Measurements from ENCODE around the gene FMO1.
A peak's percentile ranks its signal among the peaks of the same experiment; 100 is the strongest.

The FMO1 gene

DNA sequence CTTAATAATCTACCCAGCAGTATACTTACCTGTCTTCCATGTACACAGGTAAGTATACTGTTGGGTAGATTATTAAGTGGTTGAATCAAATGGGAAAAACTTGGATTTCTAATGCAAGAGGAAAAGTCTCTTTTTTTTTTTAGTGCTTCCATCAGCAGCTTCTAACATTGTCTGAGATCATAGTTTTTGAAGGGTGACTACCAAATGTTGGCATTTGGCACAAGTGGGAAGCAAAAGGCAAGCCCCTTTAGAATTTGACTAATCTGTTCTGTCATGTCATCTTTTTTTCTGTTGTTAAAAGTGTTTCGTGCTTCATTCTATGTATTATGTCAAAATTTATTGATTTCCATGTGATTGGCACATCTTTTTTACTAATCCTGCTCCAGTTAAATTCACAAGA, 547 bp downstream of the FMO1 start:
- TF ChIP-seq ISL1 (CRISPR knock-in tag; IDR thresholded peaks at IDR 0.05) (no peak), ZC3H10 (CRISPR knock-in tag; IDR thresholded peaks at IDR 0.05) (no peak), ZFP30 (CRISPR knock-in tag; IDR thresholded peaks at IDR 0.05) (no peak), GLIS3 (CRISPR knock-in tag; IDR thresholded peaks at IDR 0.05) (no peak), TOX (CRISPR knock-in tag; IDR thresholded peaks at IDR 0.05; ENCODE audit: borderline replicate concordance) (no peak), CSRNP3 (CRISPR knock-in tag; IDR thresholded peaks at IDR 0.05) (no peak), BACH2 (CRISPR knock-in tag; IDR thresholded peaks at IDR 0.05; ENCODE audit: borderline replicate concordance) (no peak), TCF4 (CRISPR knock-in tag; IDR thresholded peaks at IDR 0.05; ENCODE audit: borderline replicate concordance) (no peak), PPARA (CRISPR knock-in tag; IDR thresholded peaks at IDR 0.05; ENCODE audit: borderline replicate concordance) (no peak), OSR1 (CRISPR knock-in tag; IDR thresholded peaks at IDR 0.05) (no peak), ZFP3 (CRISPR knock-in tag; IDR thresholded peaks at IDR 0.05) (no peak), ARNTL (CRISPR knock-in tag; IDR thresholded peaks at IDR 0.05; ENCODE audit: borderline replicate concordance, low read depth) (no peak), CSDC2 (CRISPR knock-in tag; IDR thresholded peaks at IDR 0.05) (no peak)
- TF ChIP-seq, protein P1, sequence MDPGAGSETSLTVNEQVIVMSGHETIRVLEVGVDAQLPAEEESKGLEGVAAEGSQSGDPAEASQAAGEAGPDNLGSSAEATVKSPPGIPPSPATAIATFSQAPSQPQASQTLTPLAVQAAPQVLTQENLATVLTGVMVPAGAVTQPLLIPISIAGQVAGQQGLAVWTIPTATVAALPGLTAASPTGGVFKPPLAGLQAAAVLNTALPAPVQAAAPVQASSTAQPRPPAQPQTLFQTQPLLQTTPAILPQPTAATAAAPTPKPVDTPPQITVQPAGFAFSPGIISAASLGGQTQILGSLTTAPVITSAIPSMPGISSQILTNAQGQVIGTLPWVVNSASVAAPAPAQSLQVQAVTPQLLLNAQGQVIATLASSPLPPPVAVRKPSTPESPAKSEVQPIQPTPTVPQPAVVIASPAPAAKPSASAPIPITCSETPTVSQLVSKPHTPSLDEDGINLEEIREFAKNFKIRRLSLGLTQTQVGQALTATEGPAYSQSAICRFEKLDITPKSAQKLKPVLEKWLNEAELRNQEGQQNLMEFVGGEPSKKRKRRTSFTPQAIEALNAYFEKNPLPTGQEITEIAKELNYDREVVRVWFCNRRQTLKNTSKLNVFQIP (CRISPR knock-in tag; IDR thresholded peaks at IDR 0.05; ENCODE audit: borderline replicate concordance, low read depth), result no peak
- TF ChIP-seq, protein P2, sequence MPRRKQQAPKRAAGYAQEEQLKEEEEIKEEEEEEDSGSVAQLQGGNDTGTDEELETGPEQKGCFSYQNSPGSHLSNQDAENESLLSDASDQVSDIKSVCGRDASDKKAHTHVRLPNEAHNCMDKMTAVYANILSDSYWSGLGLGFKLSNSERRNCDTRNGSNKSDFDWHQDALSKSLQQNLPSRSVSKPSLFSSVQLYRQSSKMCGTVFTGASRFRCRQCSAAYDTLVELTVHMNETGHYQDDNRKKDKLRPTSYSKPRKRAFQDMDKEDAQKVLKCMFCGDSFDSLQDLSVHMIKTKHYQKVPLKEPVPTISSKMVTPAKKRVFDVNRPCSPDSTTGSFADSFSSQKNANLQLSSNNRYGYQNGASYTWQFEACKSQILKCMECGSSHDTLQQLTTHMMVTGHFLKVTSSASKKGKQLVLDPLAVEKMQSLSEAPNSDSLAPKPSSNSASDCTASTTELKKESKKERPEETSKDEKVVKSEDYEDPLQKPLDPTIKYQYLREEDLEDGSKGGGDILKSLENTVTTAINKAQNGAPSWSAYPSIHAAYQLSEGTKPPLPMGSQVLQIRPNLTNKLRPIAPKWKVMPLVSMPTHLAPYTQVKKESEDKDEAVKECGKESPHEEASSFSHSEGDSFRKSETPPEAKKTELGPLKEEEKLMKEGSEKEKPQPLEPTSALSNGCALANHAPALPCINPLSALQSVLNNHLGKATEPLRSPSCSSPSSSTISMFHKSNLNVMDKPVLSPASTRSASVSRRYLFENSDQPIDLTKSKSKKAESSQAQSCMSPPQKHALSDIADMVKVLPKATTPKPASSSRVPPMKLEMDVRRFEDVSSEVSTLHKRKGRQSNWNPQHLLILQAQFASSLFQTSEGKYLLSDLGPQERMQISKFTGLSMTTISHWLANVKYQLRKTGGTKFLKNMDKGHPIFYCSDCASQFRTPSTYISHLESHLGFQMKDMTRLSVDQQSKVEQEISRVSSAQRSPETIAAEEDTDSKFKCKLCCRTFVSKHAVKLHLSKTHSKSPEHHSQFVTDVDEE (CRISPR knock-in tag; IDR thresholded peaks at IDR 0.05), result no peak
- TF ChIP-seq, protein P3, sequence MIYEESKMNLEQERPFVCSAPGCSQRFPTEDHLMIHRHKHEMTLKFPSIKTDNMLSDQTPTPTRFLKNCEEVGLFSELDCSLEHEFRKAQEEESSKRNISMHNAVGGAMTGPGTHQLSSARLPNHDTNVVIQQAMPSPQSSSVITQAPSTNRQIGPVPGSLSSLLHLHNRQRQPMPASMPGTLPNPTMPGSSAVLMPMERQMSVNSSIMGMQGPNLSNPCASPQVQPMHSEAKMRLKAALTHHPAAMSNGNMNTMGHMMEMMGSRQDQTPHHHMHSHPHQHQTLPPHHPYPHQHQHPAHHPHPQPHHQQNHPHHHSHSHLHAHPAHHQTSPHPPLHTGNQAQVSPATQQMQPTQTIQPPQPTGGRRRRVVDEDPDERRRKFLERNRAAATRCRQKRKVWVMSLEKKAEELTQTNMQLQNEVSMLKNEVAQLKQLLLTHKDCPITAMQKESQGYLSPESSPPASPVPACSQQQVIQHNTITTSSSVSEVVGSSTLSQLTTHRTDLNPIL (CRISPR knock-in tag; IDR thresholded peaks at IDR 0.05; ENCODE audit: low read depth), result no peak
- no peak for ATAC-seq

DNA sequence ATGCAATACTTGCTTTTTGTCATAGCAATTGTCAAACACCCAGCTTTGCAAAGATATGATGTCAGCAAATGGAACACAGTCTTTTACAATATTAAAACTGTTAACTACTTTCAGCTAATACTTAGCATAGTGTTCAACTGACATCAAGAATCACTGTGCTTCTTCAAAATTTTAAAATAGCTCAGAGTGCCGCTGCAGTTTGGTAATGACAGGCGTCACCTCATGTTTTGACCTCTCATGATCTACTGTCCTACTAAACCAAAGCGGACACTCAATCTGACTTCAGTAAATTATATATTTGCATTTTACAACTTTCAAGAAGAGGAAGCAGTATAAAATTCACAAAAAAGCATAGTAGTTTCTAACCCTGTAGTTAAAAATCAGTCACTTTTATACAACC, 2.0 kb downstream of the FMO1 start:
- TF ChIP-seq ZNF70 (CRISPR knock-in tag; IDR thresholded peaks at IDR 0.05) (no peak), ZC3H10 (CRISPR knock-in tag; IDR thresholded peaks at IDR 0.05) (no peak), TOX (CRISPR knock-in tag; IDR thresholded peaks at IDR 0.05; ENCODE audit: borderline replicate concordance) (no peak)
- TF ChIP-seq, protein P4, sequence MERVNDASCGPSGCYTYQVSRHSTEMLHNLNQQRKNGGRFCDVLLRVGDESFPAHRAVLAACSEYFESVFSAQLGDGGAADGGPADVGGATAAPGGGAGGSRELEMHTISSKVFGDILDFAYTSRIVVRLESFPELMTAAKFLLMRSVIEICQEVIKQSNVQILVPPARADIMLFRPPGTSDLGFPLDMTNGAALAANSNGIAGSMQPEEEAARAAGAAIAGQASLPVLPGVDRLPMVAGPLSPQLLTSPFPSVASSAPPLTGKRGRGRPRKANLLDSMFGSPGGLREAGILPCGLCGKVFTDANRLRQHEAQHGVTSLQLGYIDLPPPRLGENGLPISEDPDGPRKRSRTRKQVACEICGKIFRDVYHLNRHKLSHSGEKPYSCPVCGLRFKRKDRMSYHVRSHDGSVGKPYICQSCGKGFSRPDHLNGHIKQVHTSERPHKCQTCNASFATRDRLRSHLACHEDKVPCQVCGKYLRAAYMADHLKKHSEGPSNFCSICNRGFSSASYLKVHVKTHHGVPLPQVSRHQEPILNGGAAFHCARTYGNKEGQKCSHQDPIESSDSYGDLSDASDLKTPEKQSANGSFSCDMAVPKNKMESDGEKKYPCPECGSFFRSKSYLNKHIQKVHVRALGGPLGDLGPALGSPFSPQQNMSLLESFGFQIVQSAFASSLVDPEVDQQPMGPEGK (CRISPR knock-in tag; IDR thresholded peaks at IDR 0.05; ENCODE audit: borderline replicate concordance), result no peak
- ATAC-seq, result no peak

- TF ChIP-seq OSR1 (CRISPR knock-in tag; IDR thresholded peaks at IDR 0.05) (no peak), ZNF70 (CRISPR knock-in tag; IDR thresholded peaks at IDR 0.05) (no peak), ARNTL (CRISPR knock-in tag; IDR thresholded peaks at IDR 0.05; ENCODE audit: borderline replicate concordance, low read depth) (no peak), GLIS3 (CRISPR knock-in tag; IDR thresholded peaks at IDR 0.05) (no peak), TOX (CRISPR knock-in tag; IDR thresholded peaks at IDR 0.05; ENCODE audit: borderline replicate concordance) (no peak), CSDC2 (CRISPR knock-in tag; IDR thresholded peaks at IDR 0.05) (no peak), PPARA (CRISPR knock-in tag; IDR thresholded peaks at IDR 0.05; ENCODE audit: borderline replicate concordance) (no peak), ESRRG (CRISPR knock-in tag; IDR thresholded peaks at IDR 0.05) (no peak), TCF4 (CRISPR knock-in tag; IDR thresholded peaks at IDR 0.05; ENCODE audit: borderline replicate concordance) (no peak), BACH2 (CRISPR knock-in tag; IDR thresholded peaks at IDR 0.05; ENCODE audit: borderline replicate concordance) (no peak)
- TF ChIP-seq, protein P3 (CRISPR knock-in tag; IDR thresholded peaks at IDR 0.05; ENCODE audit: low read depth), result no peak
- TF ChIP-seq, protein P1 (CRISPR knock-in tag; IDR thresholded peaks at IDR 0.05; ENCODE audit: borderline replicate concordance, low read depth), result no peak
- ATAC-seq, result peak; percentile 80
Observed at GRCh38 chr1:171251042-171251951, 3.0 kb downstream of the FMO1 start.
